Thoracic aorta (tissue), 2 donors: ENCODE results near the gene BANF1. TPM values are rescaled to one million over a fixed set of nuclear protein-coding genes. Genes with fewer than 3 reads are reported as not detected.

Experiments
- ATAC-seq: fragments of 150-250 bp; one replicate; pipeline ENCODE4 v1.8.0; 2017; ENCODE audit warnings: low read depth; ENCODE audit not compliant: insufficient number of reproducible peaks, low FRiP score
- DNase-seq: peaks from one replicate; pipeline ENCODE4 v3.0.0-alpha.2; 2020; ENCODE audit warnings: low spot score
- H3K27ac ChIP-seq, 2 donors: fragments of 200-600 bp; sonication (generic); 1 replicate in 1 of 2; 2 replicates in 1 of 2; pipeline ENCODE4 v1.5.1; 2016; ENCODE audit warnings: mild to moderate bottlenecking in 2 of 2, moderate library complexity in 2 of 2
- H3K27me3 ChIP-seq: fragments of 200-600 bp; sonication (generic); replicated peaks from 2 replicates; pipeline ENCODE4 v1.6.0; 2016; ENCODE audit warnings: mild to moderate bottlenecking; ENCODE audit not compliant: insufficient read depth
- H3K36me3 ChIP-seq: fragments of 200-600 bp; sonication (generic); one replicate; pipeline ENCODE4 v1.5.1; 2016
- H3K4me1 ChIP-seq, 2 donors: fragments of 200-600 bp; sonication (generic); 1 replicate in 1 of 2; 2 replicates in 1 of 2; pipeline versions ENCODE4 v1.5.1 to v1.6.0; 2016; ENCODE audit warnings: low read depth in 2 of 2, mild to moderate bottlenecking in 1 of 2; ENCODE audit not compliant: control insufficient read depth in 1 of 2
- H3K4me3 ChIP-seq: fragments of 200-600 bp; sonication (generic); 2 replicates; pipeline ENCODE4 v1.5.1; 2016; ENCODE audit warnings: mild to moderate bottlenecking
- H3K9me3 ChIP-seq: fragments of 200-600 bp; sonication (generic); 2 replicates; pipeline ENCODE4 v1.5.1; 2016
- CTCF ChIP-seq: fragments of 200-600 bp; sonication (generic); IDR thresholded peaks from one replicate; pipeline ENCODE4 v1.5.1; 2019; ENCODE audit warnings: antibody characterized with exemption
- total RNA-seq, 2 donors: library from RNA; depleted of rRNA; stranded (reverse); fragments of >200 nt; gene quantifications; one replicate each; pipeline versions ENCODE4 v1.1.0 to v1.2.3, GENCODE V29; 2016

Gene BANF1
- total RNA-seq, 2 donors from 2014 or later, result 22.2 to 60.0 TPM

- Histone ChIP-seq H3K9me3 (no peaks in the 10 kb centered on the region), H3K4me3 (no peak overlapping the region), H3K36me3 (peaks cover 35% of the 10 kb centered on the region), H3K4me1 (no peaks in the 10 kb centered on the region), H3K27me3 (no peaks in the 10 kb centered on the region), H3K27ac (no peak overlapping the region)
- no peak for TF ChIP-seq CTCF
- DNase-seq, result no peak
- no peak for ATAC-seq
These were observed 25.8 kb upstream of the BANF1 start for GRCh38 chr11:65976216-65977176.

- no peak overlapping the region for H3K27ac ChIP-seq
- H3K9me3 ChIP-seq, result no peaks in the 10 kb centered on the region
- H3K27me3 ChIP-seq, result no peaks in the 10 kb centered on the region
- peaks cover 35% of the 10 kb centered on the region for H3K36me3 ChIP-seq
- ATAC-seq, result no peak
- no peak overlapping the region for H3K4me3 ChIP-seq
- no peak for DNase-seq
- no peaks in the 10 kb centered on the region for H3K4me1 ChIP-seq
- no peak for TF ChIP-seq CTCF
These were observed 24.5 kb upstream of the BANF1 start for GRCh38 chr11:65977621-65978390.

GRCh38 chr11:65978391-65979238, 23.7 kb upstream of the BANF1 start:
- TF ChIP-seq CTCF, result no peak

GRCh38 chr11:65979261-65979759, 23.0 kb upstream of the BANF1 start:
- no peaks in the 10 kb centered on the region for H3K27me3 ChIP-seq
- H3K4me3 ChIP-seq, result no peak overlapping the region
- peaks cover 35% of the 10 kb centered on the region for H3K36me3 ChIP-seq
- no peak for DNase-seq
- no peak for TF ChIP-seq CTCF
- no peaks in the 10 kb centered on the region for H3K9me3 ChIP-seq
- no peak overlapping the region for H3K27ac ChIP-seq
- no peaks in the 10 kb centered on the region for H3K4me1 ChIP-seq
- no peak for ATAC-seq

More at GRCh38 chr11:65978391-65979238, 23.7 kb upstream of the BANF1 start:
- H3K27ac ChIP-seq, result no peak overlapping the region
- peaks cover 35% of the 10 kb centered on the region for H3K36me3 ChIP-seq
- no peak overlapping the region for H3K4me3 ChIP-seq
- DNase-seq (no peak), ATAC-seq (no peak)
- no peaks in the 10 kb centered on the region for H3K4me1 ChIP-seq
- no peaks in the 10 kb centered on the region for H3K27me3 ChIP-seq
- no peaks in the 10 kb centered on the region for H3K9me3 ChIP-seq
